ENCODE data around the gene GREM2.

DNA sequence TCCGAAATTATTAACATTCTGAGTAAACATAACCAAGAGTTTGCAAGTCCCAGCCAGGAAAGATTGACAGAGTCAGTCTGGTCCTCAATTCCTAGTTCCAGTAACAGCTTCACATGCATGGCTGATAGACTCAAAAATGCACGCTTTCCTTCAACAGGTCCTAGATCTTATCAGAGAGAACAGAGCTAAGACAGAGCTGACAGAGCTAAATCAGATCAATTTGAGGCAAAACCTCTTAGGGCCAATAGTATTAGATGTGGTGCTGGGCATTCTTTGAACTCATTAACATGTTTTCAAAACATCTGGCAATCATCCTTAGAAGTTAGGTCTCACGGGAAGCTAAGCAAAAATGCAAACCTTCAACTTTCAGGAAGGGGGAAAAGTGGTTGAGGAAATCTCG is 114.0 kb downstream of the GREM2 start:
- TF ChIP-seq EZH2 (IDR thresholded peaks at IDR 0.05; ENCODE audit: insufficient read depth, poor library complexity, severe bottlenecking), result no peak
- no peak for TF ChIP-seq EZH2phosphoT487 (IDR thresholded peaks at IDR 0.05; ENCODE audit: insufficient read depth, low read depth)
